RWPE1 (cell line): ENCODE data around the gene MAML3.

Experiments
- CTCF ChIA-PET: fragments of 350-600 bp; sonication (Branson Sonifier 250); formaldehyde crosslinking; extraction: SDS; loops from one replicate; lab custom pipeline; 2021; lab: Yijun Ruan, JAX
- POLR2A ChIA-PET: fragments of 400-600 bp; formaldehyde crosslinking; extraction: SDS; loops from one replicate; lab custom pipeline; 2020; ENCODE audit warnings: antibody characterized with exemption; ENCODE audit not compliant: low non-redundant PET; lab: Yijun Ruan, JAX
- DNase-seq: peaks from one replicate; pipeline ENCODE4 v3.0.0; 2012; ENCODE audit warnings: low spot score
- H3K27ac ChIP-seq: fragments of 450-650 bp; 2 replicates; pipeline ENCODE4 v1.5.1; 2017
- CTCF ChIP-seq: fragments of 450-650 bp; conservative IDR thresholded peaks from 2 replicates; pipeline ENCODE4 v1.5.1; 2017; ENCODE audit warnings: low read depth, mild to moderate bottlenecking

Gene MAML3

GRCh38 chr4:139900964-139901376 is 253.0 kb downstream of the MAML3 start:
- ChIA-PET POLR2A (no interaction called here), CTCF (no interaction called here)
- no peak for TF ChIP-seq CTCF
- DNase-seq = peak; percentile 13
- H3K27ac ChIP-seq = no peak overlapping the region

- H3K27ac ChIP-seq = no peak overlapping the region
- DNase-seq = no peak
- TF ChIP-seq CTCF = no peak
- ChIA-PET CTCF (no interaction called here), POLR2A (no interaction called here)
Measured at GRCh38 chr4:139899346-139899745, 254.6 kb downstream of the MAML3 start.

DNA sequence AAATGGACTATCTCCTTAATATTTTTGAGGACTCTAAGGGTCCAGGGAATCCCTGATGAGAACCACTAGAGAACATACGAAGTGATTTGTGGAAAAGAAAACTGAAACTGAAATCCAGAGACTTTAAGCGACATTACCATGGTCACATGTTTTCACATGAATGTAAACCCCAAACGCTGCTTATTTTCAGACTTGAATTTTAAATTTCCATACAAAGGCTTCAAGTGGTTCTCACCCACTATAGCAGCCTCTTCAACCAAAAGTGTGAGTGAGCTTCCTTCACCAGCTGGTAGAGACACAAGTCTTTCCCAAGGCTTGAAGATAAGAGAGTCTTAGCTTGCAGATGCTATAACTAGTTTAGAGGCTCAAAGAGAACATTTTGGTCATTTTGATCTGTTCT is 255.7 kb downstream of the MAML3 start:
- H3K27ac ChIP-seq = no peak overlapping the region
- ChIA-PET CTCF (interaction anchor here (0.6 kb wide), 1 partner anchor 461 kb away, joined by 3 read pairs; no protein-coding TSS in a partner anchor), POLR2A (no interaction called here)
- no peak for DNase-seq
- TF ChIP-seq CTCF = no peak

DNA sequence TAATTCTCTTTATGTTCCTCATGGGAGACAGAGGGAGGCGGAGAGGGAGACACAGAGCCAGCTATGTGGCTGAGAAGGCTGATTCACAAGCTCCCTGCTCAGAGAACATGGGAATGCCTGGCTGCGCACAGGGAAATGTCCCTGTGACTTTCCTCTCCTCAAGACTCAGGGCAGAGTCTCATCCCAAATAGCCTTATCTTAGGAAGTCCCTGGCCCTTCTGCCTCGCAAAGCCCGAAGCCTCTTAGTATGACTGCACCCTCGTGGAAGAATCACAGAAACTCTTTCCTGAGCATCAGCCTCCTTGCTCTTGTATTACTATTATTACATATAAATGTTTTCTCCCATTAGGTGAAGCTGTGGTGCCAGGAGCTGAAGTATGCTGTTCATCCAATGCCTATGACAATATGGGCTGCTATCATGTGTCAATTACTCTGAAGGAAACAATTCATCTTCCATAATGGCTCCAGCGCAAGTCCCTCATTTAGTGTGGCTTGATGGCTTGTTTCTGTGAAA is 257.8 kb downstream of the MAML3 start:
- DNase-seq = no peak
- POLR2A ChIA-PET = no interaction called here
- no peak overlapping the region for H3K27ac ChIP-seq
- CTCF ChIA-PET = interaction anchor here (0.5 kb wide), 1 partner anchor 25 kb away, joined by 3 read pairs; no protein-coding TSS in a partner anchor
- no peak for TF ChIP-seq CTCF

- POLR2A ChIA-PET = no interaction called here
- no peak for TF ChIP-seq CTCF
- no peak overlapping the region for H3K27ac ChIP-seq
- CTCF ChIA-PET = interaction anchor here (0.7 kb wide), 1 partner anchor 366 kb away, joined by 4 read pairs; no protein-coding TSS in a partner anchor
- DNase-seq = no peak
Measured at GRCh38 chr4:139893801-139894200, 260.2 kb downstream of the MAML3 start.

DNA sequence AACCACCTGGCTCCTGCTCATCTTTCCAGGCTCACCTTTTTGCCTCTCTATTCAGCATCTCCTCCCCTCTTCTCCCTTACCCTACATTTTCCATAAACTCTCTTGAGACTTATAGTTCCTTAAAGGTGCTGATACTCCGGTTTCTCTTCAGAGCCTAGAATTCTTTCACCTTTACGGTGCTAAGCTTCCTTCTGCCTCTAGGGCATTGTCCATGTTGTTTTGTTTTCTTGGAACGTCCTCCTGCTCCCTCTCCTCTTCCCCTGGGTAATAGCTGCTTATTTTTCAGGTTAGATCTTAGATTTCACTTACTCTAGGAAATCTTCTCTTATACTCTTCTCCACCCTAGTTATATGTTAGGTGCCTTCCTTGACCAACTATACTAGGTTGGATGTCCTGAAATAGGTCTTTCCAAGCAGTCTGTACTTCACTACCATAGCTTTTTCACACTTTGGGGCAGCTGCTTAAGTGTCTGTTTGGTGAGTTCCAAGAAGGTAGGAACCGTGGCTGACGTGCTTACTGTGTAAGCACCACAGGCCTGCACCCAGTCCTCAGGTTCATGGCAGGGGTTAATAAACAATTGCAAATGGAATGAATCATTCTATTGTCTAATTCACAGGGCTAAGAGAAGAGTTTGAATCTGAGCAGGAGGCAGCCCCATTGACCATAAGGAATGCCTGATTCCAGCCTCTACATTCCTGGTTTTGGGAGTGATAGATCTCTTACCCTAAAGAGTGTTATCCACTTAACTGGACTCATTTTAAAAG is 260.8 kb downstream of the MAML3 start:
- TF ChIP-seq CTCF = no peak
- ChIA-PET CTCF (interaction anchor here (0.8 kb wide), 1 partner anchor 12 kb away, joined by 3 read pairs; no protein-coding TSS in a partner anchor), POLR2A (no interaction called here)
- DNase-seq = no peak
- no peak overlapping the region for H3K27ac ChIP-seq
